GM18508 (cell line): ENCODE data around the gene SLC39A3.

Experiments used
- ATAC-seq: cut with Tn5 transposase; IDR thresholded peaks from one replicate; pipeline ENCODE4 v1.9.1; 2021; ENCODE audit warnings: moderate number of reproducible peaks; ENCODE audit not compliant: insufficient read depth, unreplicated experiment

Gene SLC39A3

DNA sequence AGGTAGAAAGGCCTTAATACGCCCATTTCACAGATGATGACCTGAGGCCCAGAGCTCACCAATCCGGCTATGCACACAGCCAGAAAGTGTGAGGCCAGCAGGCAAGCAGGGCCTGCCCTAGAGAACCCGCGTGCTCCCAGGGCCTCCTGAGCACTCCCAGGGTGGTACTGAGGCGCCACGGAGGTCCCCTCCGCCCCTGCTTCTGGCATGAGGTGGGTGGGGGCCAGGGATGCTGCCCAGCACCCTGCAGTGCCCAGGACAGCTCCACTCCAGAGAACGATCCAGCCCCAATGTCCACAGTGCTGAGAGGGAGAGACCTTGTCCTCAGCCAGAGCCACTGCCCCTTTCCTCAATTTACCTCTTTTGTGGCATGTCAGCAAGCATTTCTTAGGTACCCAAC, 29.4 kb upstream of the SLC39A3 start:
- ATAC-seq, result no peak

DNA sequence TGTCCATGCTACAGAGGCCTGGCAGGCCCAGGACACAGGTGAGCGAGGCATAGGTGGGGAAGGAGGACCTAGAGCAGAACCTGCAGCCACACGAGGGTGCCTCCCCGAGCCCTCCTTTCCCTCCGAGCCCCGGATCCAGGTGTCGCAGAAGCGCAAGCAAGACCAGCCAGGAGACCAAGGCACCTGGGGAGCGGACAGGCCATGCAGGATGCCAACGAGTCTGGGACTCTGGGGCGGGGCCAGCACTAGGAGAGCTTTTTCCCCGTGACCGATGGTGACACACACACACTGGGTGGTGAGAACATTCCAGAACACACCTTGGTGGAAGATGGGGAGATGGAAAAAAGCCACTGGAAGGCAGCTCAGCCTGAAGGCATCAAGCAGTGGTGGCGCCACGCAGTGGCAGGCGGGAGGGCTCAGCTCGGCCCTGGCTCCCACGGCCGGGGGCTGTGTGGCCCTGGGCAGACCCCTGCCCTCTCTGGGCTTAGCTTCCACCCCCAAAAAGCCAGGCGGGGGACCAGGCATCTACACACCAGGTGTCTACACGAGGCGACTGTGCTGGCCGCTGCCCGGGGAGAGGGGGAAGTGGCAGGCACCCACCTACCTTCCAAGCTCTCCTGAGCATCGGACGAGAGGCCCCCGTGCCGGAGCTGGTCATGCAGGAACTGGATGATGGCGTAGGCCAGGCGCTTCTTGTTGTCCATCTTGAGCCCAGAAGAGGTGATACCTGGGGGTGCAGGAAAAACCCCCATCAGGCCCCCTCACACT, 28.7 kb upstream of the SLC39A3 start:
- ATAC-seq, result no peak

DNA sequence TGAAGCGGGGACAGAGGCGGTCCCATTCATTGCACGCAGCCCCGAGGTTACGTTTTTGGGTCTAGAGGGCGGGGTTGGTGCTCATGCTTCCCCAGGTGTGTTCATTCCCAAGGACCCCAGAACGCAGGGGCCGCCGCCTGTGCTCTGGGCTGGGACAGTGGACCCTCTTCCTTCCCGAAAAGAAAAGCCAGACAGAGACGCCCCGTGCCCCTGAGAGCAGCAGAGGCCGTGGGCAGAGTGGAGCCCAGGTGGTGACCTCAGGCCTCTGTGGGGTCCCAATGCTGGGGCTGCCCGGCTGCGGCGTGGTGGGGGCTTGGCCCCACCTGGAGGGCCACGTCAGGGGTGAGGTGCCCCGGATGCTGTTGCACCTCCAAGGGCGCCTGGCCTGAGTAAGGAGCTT, 27.9 kb upstream of the SLC39A3 start:
- no peak for ATAC-seq

DNA sequence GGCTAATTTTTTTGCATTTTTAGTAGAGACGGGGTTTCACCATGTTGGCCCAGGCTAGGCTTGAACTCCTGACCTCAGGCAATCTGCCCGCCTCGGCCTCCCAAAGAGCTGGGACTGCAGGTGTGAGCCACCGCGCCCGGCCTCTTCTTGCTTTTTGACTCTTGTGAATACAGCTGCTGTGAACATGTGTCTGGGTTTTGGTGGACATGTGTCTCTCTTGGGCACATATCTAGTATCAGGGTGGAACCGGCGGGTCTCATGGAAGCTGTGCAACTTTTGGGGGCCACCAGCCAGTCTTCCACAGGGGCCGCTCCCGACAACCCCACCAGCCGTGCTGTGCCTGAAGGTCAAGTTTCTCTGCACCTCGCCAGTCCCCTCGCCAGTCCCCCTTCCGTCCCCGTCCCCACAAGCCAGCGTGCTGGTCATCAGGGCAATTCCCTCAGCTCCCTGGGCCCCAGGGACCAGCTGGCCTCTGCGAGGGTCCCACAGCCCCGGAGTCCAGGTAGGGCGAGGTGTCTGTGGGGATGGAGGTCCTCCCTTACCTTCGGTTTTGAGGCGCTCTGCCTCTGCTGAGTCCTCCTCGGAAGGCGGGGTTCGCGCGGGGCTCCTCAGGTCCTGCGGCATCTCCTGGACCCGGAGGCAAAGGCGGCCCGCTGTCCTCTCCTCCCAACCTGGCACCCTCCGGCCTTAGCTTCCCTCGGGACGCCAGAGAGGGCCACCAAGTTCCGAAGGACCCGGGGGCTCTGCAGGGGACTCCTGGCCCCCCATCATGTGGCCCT, 27.0 kb upstream of the SLC39A3 start:
- ATAC-seq, result no peak

DNA sequence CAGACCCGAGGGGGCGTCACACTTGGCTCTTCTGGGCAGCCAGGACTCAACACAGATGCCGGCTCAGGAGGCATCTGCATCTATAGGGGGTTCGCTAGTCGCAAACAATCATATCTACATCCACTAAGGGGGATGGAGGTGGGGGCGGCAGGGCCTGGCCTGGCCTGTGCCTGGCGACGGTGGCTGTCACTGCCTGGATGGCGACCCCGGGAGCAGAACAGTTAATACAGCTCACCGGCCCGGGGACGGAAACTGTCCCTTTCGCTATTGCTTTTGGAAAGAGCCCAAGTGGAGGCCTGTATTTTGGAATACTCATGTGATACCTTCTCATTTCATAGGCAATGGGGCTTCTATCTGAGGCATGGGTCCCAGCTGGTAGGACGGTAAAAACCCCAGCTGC, 25.6 kb upstream of the SLC39A3 start:
- no peak for ATAC-seq

DNA sequence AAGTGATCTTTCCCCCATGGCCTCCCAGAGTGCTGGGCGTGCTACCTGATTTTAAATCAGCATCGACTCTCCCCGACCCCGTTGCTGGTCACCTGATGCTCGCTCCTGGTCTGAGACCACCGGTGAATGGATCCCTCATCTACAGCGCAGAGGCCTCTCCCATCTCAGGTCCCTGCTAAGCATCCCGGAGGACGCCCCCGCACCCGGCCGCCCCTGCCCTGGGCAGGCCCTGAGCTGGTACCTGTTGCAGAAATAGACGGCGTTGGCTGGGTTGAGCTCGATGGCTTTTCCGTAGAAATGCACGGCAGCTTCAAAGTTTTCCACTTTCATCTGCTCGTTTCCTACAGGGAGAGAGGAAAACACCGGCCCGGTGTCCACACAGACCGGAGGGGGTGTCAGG, 25.1 kb upstream of the SLC39A3 start:
- ATAC-seq, result no peak

DNA sequence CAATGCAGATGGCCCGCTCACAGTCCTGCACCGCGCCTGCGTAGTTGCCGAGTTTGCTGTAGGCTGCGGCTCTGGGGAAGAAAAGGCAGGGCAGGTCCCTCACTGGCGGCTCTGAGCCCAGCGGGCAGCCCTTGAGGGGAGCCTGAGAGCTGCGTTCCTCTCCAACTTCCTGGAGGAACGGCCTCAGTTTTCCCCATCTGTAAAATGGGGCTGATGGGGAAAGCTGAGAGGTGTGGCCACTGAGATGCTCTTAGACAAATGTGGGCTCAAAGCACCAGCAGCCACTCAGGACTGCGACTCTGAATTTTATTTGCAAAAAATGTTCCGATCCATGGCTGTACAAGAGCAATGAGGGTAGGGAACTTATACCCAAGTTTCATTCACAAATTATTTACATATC, 23.9 kb upstream of the SLC39A3 start:
- no peak for ATAC-seq

DNA sequence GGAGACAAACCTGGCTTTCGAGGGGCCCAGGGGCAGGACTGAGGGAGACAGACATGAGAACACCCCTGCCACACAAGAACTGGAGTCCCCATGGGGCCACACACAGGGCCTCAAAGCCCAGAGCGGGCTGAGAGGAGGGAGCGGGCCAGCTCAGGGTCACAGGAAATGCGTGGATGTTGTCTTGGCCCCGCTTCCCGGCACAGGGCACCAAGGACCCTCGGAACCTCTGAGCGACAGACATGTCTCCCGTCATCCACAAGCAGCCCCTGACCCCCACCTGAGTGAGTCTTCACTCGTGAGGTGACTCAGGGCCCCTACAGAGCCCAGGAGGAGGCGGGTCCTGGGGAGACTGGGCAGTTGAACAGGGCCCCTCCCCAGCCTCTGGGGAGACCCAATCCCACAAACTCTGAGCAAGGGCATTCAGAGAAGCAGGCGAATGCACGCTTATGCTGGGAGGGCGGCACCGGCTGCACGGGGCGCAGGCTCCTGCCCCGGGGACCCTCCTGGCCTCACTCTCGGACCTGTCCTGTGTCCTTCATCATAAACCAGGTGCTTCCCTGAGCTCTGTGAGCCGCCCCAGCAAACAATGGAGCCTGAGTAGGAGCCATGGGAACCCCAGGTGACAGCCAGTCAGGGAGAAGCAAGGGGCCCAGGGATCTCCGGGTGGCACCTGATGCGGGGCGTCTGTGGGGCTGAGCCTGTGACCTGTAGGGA, 23.1 kb upstream of the SLC39A3 start:
- no peak for ATAC-seq

DNA sequence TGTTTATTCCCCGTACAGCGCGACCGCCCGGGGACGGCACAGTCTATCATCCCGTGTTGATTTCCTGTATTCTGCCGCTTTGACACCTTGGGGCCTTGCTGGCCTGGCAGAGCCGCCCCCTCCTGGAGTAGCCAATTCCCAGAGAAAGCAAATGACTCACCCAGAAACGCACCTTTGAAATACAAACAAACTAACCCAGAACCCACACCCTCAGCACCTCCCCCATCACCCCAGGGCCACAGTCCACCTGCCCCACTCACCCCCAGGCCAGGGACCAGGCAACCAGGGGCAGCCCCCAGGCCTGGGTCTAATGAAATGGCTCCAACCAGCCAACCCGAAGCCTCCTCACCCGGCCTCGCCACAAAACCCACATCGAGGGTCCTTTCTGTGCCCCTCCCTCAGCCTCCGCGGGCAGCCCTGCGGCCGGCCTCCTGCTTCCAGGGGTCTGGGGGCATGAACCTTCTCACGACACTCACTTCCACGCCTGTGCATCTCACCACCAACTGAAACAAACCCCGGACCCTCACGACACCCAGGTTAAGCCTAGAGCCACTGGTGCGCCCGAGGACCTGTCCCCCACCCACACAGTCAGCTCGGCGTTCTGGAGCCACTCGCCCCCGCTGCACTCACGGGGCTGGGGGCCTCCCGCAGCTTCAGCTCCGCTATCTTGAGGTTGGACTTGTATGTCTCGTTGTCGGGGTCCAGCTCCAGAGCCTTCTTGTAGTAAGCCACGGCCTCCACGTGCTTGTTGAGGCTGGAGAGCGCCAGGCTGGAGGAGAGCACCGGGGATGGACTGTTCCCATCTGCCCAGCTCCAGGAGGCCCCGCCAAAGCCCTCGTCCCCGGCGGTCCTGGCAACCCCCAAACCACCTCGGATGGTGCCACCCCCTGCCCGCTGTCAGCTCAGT, 22.3 kb upstream of the SLC39A3 start:
- ATAC-seq, result no peak

DNA sequence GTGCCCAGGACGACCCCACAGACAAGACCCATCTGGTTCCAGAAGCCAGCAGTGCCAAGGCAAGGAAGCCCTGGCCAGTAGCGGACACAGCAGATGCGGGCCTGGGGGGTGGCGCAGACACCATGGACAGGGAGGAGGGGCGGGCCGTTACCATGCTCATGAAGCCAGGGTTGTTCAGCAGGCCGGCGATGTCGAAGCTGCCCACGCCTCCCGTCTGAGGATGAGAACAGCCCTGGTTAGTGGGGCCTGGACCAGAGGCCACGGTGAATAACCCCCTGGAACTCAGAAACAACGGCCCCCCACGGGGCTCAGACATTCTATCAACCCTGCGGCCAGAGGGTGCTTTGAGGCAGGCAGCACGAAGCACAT, 21.5 kb upstream of the SLC39A3 start:
- no peak for ATAC-seq

DNA sequence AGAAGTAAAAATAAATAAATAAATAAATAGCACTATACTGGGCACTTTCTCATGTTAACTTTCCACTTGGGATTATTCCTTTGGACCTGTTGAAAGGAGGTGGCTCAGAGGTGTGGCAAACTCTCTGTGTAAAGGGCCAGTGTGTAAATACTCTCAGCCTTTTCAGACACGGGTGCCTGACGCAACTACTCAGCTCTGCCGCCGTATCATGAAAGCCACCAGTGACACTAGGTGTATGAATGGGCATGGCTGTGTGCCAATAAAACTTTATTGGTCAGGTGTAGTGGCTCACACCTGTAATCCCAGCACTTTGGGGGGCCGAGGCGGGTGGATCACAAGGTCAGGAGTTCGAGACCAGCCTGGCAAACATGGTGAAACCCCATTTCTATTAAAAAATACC, 20.1 kb upstream of the SLC39A3 start:
- no peak for ATAC-seq

DNA sequence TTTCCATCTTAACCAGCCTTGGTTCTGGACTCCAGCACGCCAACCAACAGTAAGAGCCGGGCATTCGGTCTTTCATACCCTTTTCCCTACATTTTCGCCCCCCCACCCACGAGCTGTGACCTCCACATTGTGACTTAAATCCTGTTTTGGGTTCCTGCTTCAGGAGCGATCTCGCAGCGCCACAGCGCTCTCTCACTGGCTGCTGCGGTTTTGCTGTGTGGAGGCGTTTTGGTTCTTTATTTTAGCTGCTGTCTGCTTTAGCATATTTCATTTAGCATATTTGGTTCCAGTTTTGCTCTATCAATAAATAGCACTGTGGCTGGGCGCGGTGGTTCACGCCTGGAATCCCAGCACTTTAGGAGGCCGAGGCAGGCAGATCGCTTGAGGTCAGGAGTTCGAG, 19.5 kb upstream of the SLC39A3 start:
- no peak for ATAC-seq

DNA sequence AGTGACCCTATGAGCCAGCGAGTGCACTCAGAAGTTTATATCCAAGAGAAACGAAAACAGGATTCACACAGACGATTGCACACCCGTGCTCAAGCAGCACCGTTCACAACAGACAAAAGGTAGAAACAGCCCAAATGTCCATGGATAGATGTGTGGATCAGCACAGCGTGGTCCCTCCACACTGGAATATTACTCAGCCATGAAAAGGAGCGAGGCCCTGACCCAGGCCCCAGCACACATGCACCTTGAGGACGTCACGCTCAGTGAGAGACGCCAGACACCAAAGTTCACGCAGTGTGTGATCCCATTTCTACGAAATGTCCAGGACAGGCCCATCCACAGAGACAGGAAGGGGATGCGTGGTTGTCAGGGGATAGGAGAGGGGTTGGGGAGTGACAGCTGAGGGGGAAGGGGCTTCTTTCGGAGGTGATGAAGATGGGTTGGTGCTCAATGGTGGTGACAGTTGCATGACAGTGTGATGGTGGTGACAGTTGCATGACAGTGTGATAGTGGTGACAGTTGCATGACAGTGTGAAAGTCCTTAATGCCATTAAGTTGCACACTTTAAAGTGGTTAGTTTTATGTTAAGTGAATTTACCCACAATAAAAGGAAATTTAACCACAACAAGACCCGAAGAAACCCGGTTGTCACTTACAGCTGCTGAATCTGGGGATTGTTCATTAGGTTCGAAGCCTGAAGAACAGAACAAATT, 18.9 kb upstream of the SLC39A3 start:
- no peak for ATAC-seq

DNA sequence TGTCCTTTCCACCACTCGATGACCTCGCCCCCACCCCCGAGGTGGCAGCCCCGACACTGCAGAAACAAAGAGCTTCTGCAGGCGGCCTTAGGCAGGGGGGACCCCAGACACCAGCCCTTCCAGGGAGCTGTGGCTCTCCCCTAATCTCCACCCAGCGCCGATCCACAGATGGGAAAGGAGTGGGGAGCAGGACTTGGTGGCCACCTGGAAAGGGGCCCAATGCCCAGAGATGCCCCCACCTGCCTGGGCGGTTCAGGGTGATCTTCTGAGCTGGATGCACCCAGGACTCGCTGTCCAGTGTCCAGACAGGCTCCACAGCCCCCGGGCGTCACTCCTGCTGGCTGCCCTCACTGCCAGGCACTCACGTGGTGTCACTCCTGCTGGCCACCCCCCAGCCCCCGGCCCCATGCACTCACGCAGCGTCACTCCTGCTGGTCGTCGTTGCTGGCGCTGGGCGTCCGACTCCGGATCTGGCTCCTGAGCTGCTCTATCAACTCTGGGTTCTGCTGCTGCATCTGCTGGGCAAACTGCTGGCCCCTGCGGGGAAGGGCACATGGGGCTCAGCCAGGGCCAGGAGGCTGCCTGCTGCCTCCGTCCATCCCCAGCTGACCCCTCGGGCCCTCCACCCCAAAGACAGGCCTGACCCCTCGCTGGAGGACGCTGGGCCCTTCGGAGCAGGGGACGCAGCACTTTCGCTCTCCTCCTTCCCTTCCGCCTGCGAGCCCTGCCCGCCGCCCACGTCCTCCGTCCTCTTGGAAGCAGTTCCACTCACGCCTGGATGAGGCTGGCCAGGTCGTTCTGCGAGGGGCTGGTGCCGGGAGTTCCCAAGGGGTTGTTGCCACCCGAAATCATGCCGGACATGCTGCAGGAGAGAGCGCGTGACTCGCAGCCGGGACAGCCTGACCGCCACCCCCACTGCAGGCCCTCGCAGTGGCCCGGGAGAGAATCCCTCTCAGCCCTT, 17.4 kb upstream of the SLC39A3 start:
- ATAC-seq, result no peak

DNA sequence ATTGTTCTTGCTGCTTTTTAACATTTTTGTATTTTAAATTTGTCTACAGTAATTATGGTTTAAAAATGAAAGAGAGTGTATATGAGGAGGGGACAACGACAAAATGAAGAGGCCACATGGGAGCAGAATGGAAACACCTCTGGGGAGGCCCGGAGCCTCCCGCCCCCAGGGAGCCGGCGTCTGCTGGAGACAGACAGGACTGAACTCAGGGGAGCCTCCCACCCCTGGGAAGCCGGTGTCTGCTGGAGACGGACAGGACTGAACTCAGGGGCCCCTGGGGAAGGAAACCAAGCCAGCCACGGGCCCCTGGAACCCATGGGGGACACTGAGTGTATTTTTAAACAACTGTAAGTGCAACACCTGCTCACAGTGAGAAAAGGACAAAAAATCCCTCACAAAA, 16.7 kb upstream of the SLC39A3 start:
- no peak for ATAC-seq

DNA sequence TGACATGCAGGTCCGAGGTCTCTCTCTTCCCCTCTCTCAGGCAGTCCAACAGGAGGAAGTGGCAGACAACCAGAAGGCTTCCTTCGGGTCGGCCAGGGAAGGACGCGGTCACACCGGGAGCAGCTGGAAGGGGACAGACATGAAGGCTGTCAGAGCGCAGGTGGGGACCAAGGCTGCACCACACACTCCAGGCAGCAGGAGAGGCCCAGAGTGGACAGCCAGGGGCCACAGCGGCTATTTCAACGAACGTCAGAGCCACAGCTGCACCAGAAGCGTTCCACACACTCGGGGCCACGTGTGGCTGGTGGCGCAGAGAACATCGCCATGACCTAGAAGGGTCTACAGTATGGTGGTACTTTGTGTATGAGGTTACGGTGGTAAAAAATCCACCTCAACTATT, 16.0 kb upstream of the SLC39A3 start:
- no peak for ATAC-seq

DNA sequence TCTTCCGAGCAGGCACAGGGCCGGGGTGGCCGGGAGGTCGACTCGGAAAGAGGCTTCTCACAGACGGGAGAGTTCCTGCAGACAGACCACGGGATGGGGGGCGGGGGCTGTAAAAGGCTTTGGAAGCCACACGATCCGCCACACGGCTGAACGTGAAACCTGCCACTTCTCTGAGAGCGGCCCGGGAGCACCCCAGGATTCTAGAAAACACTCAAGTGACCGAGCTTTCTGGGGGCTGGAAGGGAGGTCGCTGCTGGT, 15.6 kb upstream of the SLC39A3 start:
- no peak for ATAC-seq

DNA sequence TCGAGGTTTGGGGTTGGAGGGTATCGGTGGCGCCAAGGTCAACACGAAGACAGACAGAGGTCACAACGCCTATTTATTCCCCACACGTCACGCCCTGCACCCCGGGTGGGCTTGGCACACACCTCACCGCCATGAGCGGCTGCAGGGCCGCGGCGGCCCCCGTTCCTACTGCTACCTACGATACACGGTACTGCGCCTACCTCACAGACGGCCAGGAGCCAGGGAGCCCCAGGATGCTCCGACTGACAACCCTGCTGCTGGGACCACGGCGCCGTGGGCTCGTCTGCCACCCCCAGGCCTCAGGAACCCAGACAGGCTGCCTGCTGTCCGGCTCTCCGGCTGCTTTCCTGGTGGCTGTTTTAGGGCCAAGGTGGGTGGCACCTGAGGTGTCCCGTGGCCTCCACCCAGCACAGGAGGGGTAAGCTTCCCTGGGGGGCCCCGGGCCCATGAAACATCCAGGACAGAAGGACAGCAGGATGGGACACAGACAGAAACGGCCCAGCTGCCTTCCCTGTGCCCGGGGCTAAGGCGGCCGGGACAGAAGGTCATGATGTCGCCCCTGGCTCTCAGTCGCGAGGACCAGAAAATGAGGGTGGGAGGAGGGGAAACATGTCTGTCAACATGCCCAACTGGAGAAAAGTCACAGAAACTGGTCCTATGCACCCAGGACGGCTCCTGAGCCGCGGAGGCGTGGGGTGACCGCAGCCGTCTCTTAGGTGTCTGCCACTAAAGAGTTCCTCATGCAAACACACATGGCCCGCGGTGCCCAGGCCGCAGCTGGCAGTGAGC, 15.0 kb upstream of the SLC39A3 start:
- no peak for ATAC-seq
